HEK293 (cell line): ENCODE data around the gene CEP20.

Source experiments
- CTCF ChIA-PET: fragments of 350-600 bp; formaldehyde crosslinking; extraction: SDS; loops from one replicate; lab custom pipeline; 2021; ENCODE audit warnings: antibody characterized with exemption; lab: Yijun Ruan, JAX
- POLR2A ChIA-PET: fragments of 300-600 bp; formaldehyde crosslinking; extraction: SDS; loops from one replicate; lab custom pipeline; 2020; ENCODE audit warnings: antibody characterized with exemption, inconsistent platforms; lab: Yijun Ruan, JAX
- H3K27ac ChIP-seq: fragments of 200-500 bp; sonication (Bioruptor generic); 2 replicates; pipeline ENCODE4 v1.5.1; 2014; ENCODE audit warnings: low read depth, low read length, control low read depth, inconsistent platforms; ENCODE audit errors: extremely low read depth
- H3K36me3 ChIP-seq, 2 experiments: fragments of 200-500 bp in 1 of 2; sonication (Bioruptor generic) in 1 of 2; 1 replicate in 1 of 2; 2 replicates in 1 of 2; pipeline ENCODE4 v1.5.1; 2014 to 2017; ENCODE audit warnings: inconsistent platforms in 2 of 2, low read length in 2 of 2; ENCODE audit not compliant: control insufficient read depth in 2 of 2, insufficient read depth in 1 of 2
- H3K4me1 ChIP-seq: fragments of 200-500 bp; sonication (Bioruptor generic); 2 replicates; pipeline ENCODE4 v1.5.1; 2014; ENCODE audit warnings: mild to moderate bottlenecking, low read length, inconsistent platforms; ENCODE audit not compliant: control insufficient read depth, insufficient read depth
- H3K4me3 ChIP-seq: 2 replicates; pipeline ENCODE4 v1.5.1; 2011; ENCODE audit warnings: low read depth, mild to moderate bottlenecking, control low read depth, low read length, moderate library complexity
- H3K9me3 ChIP-seq: fragments of 200-500 bp; sonication (Bioruptor generic); 2 replicates; pipeline ENCODE4 v1.5.1; 2014; ENCODE audit warnings: low read depth, low read length, inconsistent platforms; ENCODE audit not compliant: control insufficient read depth, insufficient read depth
- SETDB1 ChIP-seq: IDR thresholded peaks from one replicate; pipeline ENCODE4 v1.6.1; 2017; ENCODE audit warnings: mild to moderate bottlenecking, low read length, moderate library complexity, mixed read lengths; ENCODE audit not compliant: insufficient read length
- ZNF324 ChIP-seq: fragments of 450-650 bp; formaldehyde crosslinking; IDR thresholded peaks from 2 replicates; pipeline ENCODE4 v1.5.1; 2016; ENCODE audit warnings: missing biosample characterization, missing genetic modification characterization
- ZNF341 ChIP-seq: fragments of 450-650 bp; formaldehyde crosslinking; IDR thresholded peaks from 2 replicates; pipeline ENCODE4; 2016; ENCODE audit warnings: low read depth, missing biosample characterization, missing genetic modification characterization
- ZNF558 ChIP-seq: fragments of 450-650 bp; formaldehyde crosslinking; IDR thresholded peaks from 2 replicates; pipeline ENCODE4 v1.5.1; 2016; ENCODE audit warnings: missing biosample characterization, missing genetic modification characterization

CEP20 gene

GRCh38 chr16:15817446-15817845, 71.0 kb downstream of the CEP20 start (continued):
- no peak for TF ChIP-seq ZNF324 (tag by site-specific recombination)

GRCh38 chr16:15816228-15816627, 72.2 kb downstream of the CEP20 start:
- CTCF ChIA-PET, result interaction anchor here (0.7 to 2.3 kb wide), 4 partner anchors 39 to 367 kb away, joined by 3 to 6 read pairs (median 3); no protein-coding TSS in a partner anchor
- no peaks in the 10 kb centered on the region for H3K9me3 ChIP-seq

More at GRCh38 chr16:15816228-15816627, 72.2 kb downstream of the CEP20 start:
- POLR2A ChIA-PET, result no interaction called here
- Histone ChIP-seq H3K27ac (no peak overlapping the region), H3K36me3 (no peaks in the 10 kb centered on the region), H3K4me3 (no peak overlapping the region), H3K4me1 (no peaks in the 10 kb centered on the region)
- TF ChIP-seq ZNF558, result no peak
- TF ChIP-seq ZNF341 (tag by site-specific recombination), result no peak
- peak; percentile 89 for TF ChIP-seq SETDB1
